Loucy (cell line): ENCODE data around the gene TRIM33.
"Not testable (repeated sequence)": the region's sequence is repeated elsewhere in the genome, so short reads cannot be mapped to it uniquely, and the experiment has no call there.

Experiments used
- H2AFZ ChIP-seq: fragments of 200-600 bp; sonication (generic); 2 replicates; pipeline ENCODE4 v1.6.0; 2016; ENCODE audit warnings: antibody characterized with exemption, mild to moderate bottlenecking, low read length, moderate library complexity
- H3F3A ChIP-seq: fragments of 200-600 bp; 2 replicates; pipeline ENCODE4 v1.6.0; 2016; ENCODE audit warnings: antibody characterized with exemption, low read depth, mild to moderate bottlenecking
- H3K27me3 ChIP-seq: fragments of 200-600 bp; sonication (generic); 2 replicates; pipeline ENCODE4 v1.6.1; 2014; ENCODE audit warnings: low read length, mild to moderate bottlenecking; ENCODE audit not compliant: insufficient read depth, poor library complexity, severe bottlenecking
- H3K36me3 ChIP-seq: fragments of 200-600 bp; sonication (generic); 2 replicates; pipeline ENCODE4 v1.6.1; 2016; ENCODE audit warnings: low read length; ENCODE audit not compliant: insufficient read depth
- H3K4me1 ChIP-seq: fragments of 200-600 bp; sonication (generic); 2 replicates; pipeline ENCODE4 v1.5.1; 2014; ENCODE audit warnings: low read length, mild to moderate bottlenecking; ENCODE audit not compliant: insufficient read depth, poor library complexity, severe bottlenecking
- H3K4me2 ChIP-seq: fragments of 200-600 bp; sonication (generic); 2 replicates; pipeline ENCODE4 v1.6.0; 2014; ENCODE audit warnings: antibody characterized with exemption, low read length, low read depth, mild to moderate bottlenecking; ENCODE audit not compliant: poor library complexity, severe bottlenecking
- H3K4me3 ChIP-seq: fragments of 200-600 bp; sonication (generic); 2 replicates; pipeline ENCODE4 v1.5.1; 2014; ENCODE audit warnings: low read length, mild to moderate bottlenecking, mixed read lengths; ENCODE audit not compliant: poor library complexity, severe bottlenecking
- H3K79me2 ChIP-seq: fragments of 200-600 bp; sonication (generic); 2 replicates; pipeline ENCODE4 v1.6.1; 2014; ENCODE audit warnings: low read length; ENCODE audit not compliant: insufficient read depth
- H3K9ac ChIP-seq: fragments of 200-600 bp; sonication (generic); 2 replicates; pipeline ENCODE4 v1.6.0; 2014; ENCODE audit warnings: mild to moderate bottlenecking, low read depth, low read length, moderate library complexity; ENCODE audit not compliant: poor library complexity, severe bottlenecking
- H3K9me2 ChIP-seq: fragments of 200-600 bp; sonication (generic); replicated peaks from 2 replicates; pipeline ENCODE4 v1.6.1; 2016; ENCODE audit warnings: low read depth, low read length, mixed read lengths
- H3K9me3 ChIP-seq: fragments of 200-600 bp; sonication (generic); 2 replicates; pipeline ENCODE4 v1.6.1; 2014; ENCODE audit warnings: mild to moderate bottlenecking, antibody characterized with exemption, low read length, low read depth; ENCODE audit not compliant: insufficient read depth
- H4K20me1 ChIP-seq: fragments of 200-600 bp; sonication (generic); 2 replicates; pipeline ENCODE4 v1.6.0; 2014; ENCODE audit warnings: antibody characterized with exemption, low read length, mild to moderate bottlenecking; ENCODE audit not compliant: insufficient read depth, poor library complexity, severe bottlenecking
- EZH2phosphoT487 ChIP-seq: fragments of 200-600 bp; IDR thresholded peaks from 2 replicates; pipeline ENCODE4 v1.6.1; 2018; ENCODE audit warnings: antibody characterized with exemption, mild to moderate bottlenecking, moderate library complexity, borderline replicate concordance
- TF ChIP-seq, protein P1 (sequence below): fragments of 200-600 bp; sonication (generic); conservative IDR thresholded peaks from 2 replicates; pipeline ENCODE4 v1.5.1; 2014; ENCODE audit warnings: mild to moderate bottlenecking, antibody characterized with exemption, low read length

TRIM33 gene

DNA sequence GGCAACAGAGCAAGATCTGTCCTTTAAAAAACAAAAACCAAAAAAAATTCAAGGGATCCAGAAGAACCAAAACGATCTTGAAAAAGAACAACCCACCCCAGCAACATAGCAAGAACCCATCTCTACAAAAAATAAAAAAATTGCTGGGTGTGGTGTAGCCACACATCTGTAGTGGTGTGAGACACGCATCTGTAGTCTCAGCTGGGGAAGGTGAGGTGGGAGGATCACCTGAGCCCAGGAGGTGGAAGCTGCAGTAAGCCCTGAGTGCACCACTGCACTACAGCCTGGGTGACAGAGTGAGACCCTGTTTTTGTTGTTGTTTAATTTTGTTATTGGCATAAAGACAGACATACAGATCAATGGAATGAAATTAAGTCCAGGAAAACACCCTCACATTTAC is 22.3 kb downstream of the TRIM33 start:
- Histone ChIP-seq H3F3A (peaks cover 9% of the 10 kb centered on the region; the same call in 1 of the 2 replicates), H4K20me1 (peaks cover 72% of the 10 kb centered on the region), H2AFZ (no peak overlapping the region), H3K4me3 (no peak overlapping the region), H3K27me3 (no peaks in the 10 kb centered on the region), H3K79me2 (peaks cover 97% of the 10 kb centered on the region), H3K4me1 (peaks cover 10% of the 10 kb centered on the region), H3K36me3 (peaks cover 11% of the 10 kb centered on the region; the same call in 1 of the 2 replicates), H3K9ac (no peak overlapping the region), H3K9me2 (no peaks in the 10 kb centered on the region), H3K9me3 (no peaks in the 10 kb centered on the region; the same call in none of the 2 replicates), H3K4me2 (no peak overlapping the region)
- TF ChIP-seq, protein P1, sequence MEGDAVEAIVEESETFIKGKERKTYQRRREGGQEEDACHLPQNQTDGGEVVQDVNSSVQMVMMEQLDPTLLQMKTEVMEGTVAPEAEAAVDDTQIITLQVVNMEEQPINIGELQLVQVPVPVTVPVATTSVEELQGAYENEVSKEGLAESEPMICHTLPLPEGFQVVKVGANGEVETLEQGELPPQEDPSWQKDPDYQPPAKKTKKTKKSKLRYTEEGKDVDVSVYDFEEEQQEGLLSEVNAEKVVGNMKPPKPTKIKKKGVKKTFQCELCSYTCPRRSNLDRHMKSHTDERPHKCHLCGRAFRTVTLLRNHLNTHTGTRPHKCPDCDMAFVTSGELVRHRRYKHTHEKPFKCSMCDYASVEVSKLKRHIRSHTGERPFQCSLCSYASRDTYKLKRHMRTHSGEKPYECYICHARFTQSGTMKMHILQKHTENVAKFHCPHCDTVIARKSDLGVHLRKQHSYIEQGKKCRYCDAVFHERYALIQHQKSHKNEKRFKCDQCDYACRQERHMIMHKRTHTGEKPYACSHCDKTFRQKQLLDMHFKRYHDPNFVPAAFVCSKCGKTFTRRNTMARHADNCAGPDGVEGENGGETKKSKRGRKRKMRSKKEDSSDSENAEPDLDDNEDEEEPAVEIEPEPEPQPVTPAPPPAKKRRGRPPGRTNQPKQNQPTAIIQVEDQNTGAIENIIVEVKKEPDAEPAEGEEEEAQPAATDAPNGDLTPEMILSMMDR: no peak
- no peak for TF ChIP-seq EZH2phosphoT487

DNA sequence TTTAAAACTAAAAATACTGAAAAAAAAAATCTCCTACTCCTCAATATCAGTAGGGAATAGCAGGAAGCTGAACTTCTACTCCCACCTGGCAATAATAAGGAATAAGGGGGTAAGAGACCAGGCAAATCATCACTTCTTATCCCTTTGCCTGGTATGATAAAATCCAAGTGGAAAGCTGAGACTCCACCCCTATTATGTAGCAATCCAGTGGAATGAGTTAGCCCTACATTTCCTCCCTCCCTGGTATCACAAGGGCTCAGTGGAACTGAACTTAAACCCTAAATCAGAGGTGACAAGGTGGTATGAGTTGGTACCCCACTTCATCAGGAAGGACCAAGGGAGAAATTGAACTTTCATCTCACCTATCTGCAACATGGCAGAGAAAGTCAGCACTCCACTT is 25.7 kb downstream of the TRIM33 start:
- no peak overlapping the region for H3K9ac ChIP-seq
- TF ChIP-seq EZH2phosphoT487: no peak
- TF ChIP-seq, protein P1: no peak
- H3K4me1 ChIP-seq: peaks cover 3% of the 10 kb centered on the region

DNA sequence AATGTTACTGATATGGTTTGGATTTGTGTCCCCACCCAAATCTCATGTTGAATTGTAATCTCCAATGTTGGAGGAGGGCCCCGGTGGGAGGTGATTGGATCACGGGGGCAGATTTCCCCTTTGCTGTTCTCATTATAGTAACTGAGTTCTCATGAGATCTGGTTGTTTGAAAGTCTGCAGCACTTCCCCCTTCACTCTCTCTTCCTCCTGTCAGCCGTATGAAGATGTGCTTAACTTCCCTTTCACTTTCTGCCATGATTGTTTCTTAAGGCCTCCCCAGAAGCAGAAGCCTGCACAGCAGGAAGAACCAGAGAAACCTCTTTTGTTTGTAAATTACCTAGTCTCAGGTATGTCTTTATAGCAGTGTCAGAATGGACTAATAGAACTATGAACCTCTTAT is 28.4 kb downstream of the TRIM33 start:
- Histone ChIP-seq H4K20me1 (peaks cover 49% of the 10 kb centered on the region), H3K4me1 (no peaks in the 10 kb centered on the region), H3K79me2 (peaks cover 97% of the 10 kb centered on the region), H3K9ac (no peak overlapping the region), H2AFZ (no peak overlapping the region), H3F3A (no peaks in the 10 kb centered on the region), H3K4me3 (no peak overlapping the region), H3K9me2 (no peaks in the 10 kb centered on the region), H3K36me3 (peaks cover 10% of the 10 kb centered on the region; the same call in 1 of the 2 replicates), H3K9me3 (peaks cover 3% of the 10 kb centered on the region; the same call in 1 of the 2 replicates), H3K4me2 (no peak overlapping the region), H3K27me3 (no peaks in the 10 kb centered on the region)
- TF ChIP-seq, protein P1: no peak
- no peak for TF ChIP-seq EZH2phosphoT487

More for the DNA sequence above, 25.7 kb downstream of the TRIM33 start:
- H3K9me3 ChIP-seq: no peaks in the 10 kb centered on the region; the same call in 1 of the 2 replicates
- no peaks in the 10 kb centered on the region for H3F3A ChIP-seq
- no peaks in the 10 kb centered on the region for H3K27me3 ChIP-seq
- H3K79me2 ChIP-seq: peaks cover 95% of the 10 kb centered on the region
- no peak overlapping the region for H2AFZ ChIP-seq
- peaks cover 10% of the 10 kb centered on the region; the same call in 1 of the 2 replicates for H3K36me3 ChIP-seq
- H4K20me1 ChIP-seq: peaks cover 54% of the 10 kb centered on the region
- no peaks in the 10 kb centered on the region for H3K9me2 ChIP-seq
- H3K4me3 ChIP-seq: no peak overlapping the region
- H3K4me2 ChIP-seq: no peak overlapping the region

DNA sequence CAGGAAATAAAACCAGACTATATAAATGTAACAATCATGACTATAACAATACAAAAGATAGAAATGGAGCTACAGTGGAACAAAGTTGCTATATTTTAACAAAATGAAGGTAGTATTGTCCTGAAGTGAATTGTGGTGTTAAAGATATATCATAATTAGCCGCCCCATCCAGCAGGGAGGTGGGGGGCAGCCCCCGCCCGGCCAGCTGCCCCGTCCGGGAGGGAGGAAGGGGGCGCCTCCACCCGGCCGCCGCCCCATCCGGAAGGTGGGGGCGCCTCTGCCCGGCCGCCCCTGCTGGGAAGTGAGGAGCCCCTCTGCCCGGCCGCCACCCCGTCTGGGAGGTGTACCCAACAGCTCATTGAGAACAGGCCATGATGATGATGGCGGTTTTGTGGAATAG is 31.4 kb downstream of the TRIM33 start:
- not testable (repeated sequence) for H3K4me3 ChIP-seq, H3K27me3 ChIP-seq, H3F3A ChIP-seq, H3K4me2 ChIP-seq, H3K4me1 ChIP-seq, H3K36me3 ChIP-seq, H2AFZ ChIP-seq, H3K9me2 ChIP-seq, H3K9ac ChIP-seq, H3K9me3 ChIP-seq
- H3K79me2 ChIP-seq: peaks cover 98% of the 10 kb centered on the region
- H4K20me1 ChIP-seq: peaks cover 57% of the 10 kb centered on the region
